Breast epithelium (tissue), 4 donors: Measurements from ENCODE around the gene ADPRM. TPM values are rescaled to one million over a fixed set of nuclear protein-coding genes. Genes with fewer than 3 reads are reported as not detected.

Experiments used
- DNase-seq, 2 donors: peaks; one replicate each; pipeline ENCODE4 v3.0.0-alpha.2; 2019; ENCODE audit warnings: low spot score in 2 of 2
- H3K27ac ChIP-seq, 2 donors: fragments of 200-600 bp; sonication (generic) in 1 of 2; one replicate each; pipeline ENCODE4 v1.5.1; 2016 to 2019; ENCODE audit warnings: mild to moderate bottlenecking in 1 of 2
- H3K27me3 ChIP-seq, 2 donors: fragments of 200-600 bp; sonication (generic) in 1 of 2; one replicate each; pipeline versions ENCODE4 v1.5.1 to v1.6.0; 2017 to 2019; ENCODE audit warnings: control low read depth in 1 of 2, mild to moderate bottlenecking in 1 of 2
- H3K36me3 ChIP-seq: fragments of 200-600 bp; one replicate; pipeline ENCODE4 v1.5.1; 2019
- H3K4me1 ChIP-seq, 2 donors: fragments of 200-600 bp; sonication (generic); one replicate each; pipeline ENCODE4 v1.5.1; 2016 to 2019; ENCODE audit warnings: control low read depth in 1 of 2
- H3K4me3 ChIP-seq, 3 donors: fragments of 200-600 bp; sonication (generic); 1 replicate in 2 of 3; 2 replicates in 1 of 3; pipeline ENCODE4 v1.5.1; 2016 to 2019; ENCODE audit warnings: mild to moderate bottlenecking in 3 of 3, moderate library complexity in 2 of 3
- H3K9me3 ChIP-seq, 2 donors: fragments of 200-600 bp; sonication (generic) in 1 of 2; one replicate each; pipeline ENCODE4 v1.5.1; 2016 to 2019; ENCODE audit warnings: control low read depth in 1 of 2
- POLR2A ChIP-seq: fragments of 450-650 bp; IDR thresholded peaks from one replicate; pipeline ENCODE4 v1.6.1; 2016; ENCODE audit warnings: antibody characterized with exemption, mild to moderate bottlenecking, moderate library complexity
- POLR2AphosphoS5 ChIP-seq, 3 donors: sonication (generic); formaldehyde crosslinking; IDR thresholded peaks; one replicate each; pipeline ENCODE4 v1.6.1; 2017; ENCODE audit warnings: antibody characterized with exemption in 3 of 3
- intact Hi-C: fragments of 100-400 bp; cut with DNase I; formaldehyde crosslinking; loops from one replicate; pipeline ENCODE4 v1.15.1; 2023; ENCODE audit warnings: low total_unique reads
- total RNA-seq, 3 donors: library from RNA; depleted of rRNA; stranded (reverse); fragments of >200 nt; gene quantifications; one replicate each; pipeline ENCODE4 v1.1.0, GENCODE V29; 2016
- TF ChIP-seq, protein P1 (sequence below), 3 donors: fragments of 450-650 bp; IDR thresholded peaks; one replicate each; pipeline ENCODE4 v1.5.1; 2016 to 2017; ENCODE audit warnings: antibody characterized with exemption in 3 of 3, mild to moderate bottlenecking in 3 of 3, moderate library complexity in 3 of 3

Gene ADPRM
- total RNA-seq = 10 to 100 TPM; 15.2 to 31.0 (median 24.6) TPM

- intact Hi-C loops = no loop called here
- no peaks in the 10 kb centered on the region for H3K27me3 ChIP-seq
Measured at GRCh38 chr17:10697092-10698081, at the start of gene ADPRM, which contains the start of gene SCO1. Gene ADPRM (plus strand): TSS chr17:10697594. CDS start chr17:10704927, 7,333 bp downstream. Gene SCO1 (minus strand): TSS chr17:10697533. CDS start chr17:10697507, 26 bp downstream.

GRCh38 chr17:10648381-10648780 is 49.0 kb upstream of the ADPRM start:
- Histone ChIP-seq H3K36me3 (no peaks in the 10 kb centered on the region), H3K4me1 (no peaks in the 10 kb centered on the region), H3K4me3 (no peak overlapping the region), H3K27ac (no peak overlapping the region), H3K9me3 (no peaks in the 10 kb centered on the region), H3K27me3 (no peaks in the 10 kb centered on the region)
- intact Hi-C loops = no loop called here
- TF ChIP-seq POLR2AphosphoS5 (IDR thresholded peaks at IDR 0.05) = no peak
- no peak for TF ChIP-seq POLR2A
- TF ChIP-seq, protein P1, sequence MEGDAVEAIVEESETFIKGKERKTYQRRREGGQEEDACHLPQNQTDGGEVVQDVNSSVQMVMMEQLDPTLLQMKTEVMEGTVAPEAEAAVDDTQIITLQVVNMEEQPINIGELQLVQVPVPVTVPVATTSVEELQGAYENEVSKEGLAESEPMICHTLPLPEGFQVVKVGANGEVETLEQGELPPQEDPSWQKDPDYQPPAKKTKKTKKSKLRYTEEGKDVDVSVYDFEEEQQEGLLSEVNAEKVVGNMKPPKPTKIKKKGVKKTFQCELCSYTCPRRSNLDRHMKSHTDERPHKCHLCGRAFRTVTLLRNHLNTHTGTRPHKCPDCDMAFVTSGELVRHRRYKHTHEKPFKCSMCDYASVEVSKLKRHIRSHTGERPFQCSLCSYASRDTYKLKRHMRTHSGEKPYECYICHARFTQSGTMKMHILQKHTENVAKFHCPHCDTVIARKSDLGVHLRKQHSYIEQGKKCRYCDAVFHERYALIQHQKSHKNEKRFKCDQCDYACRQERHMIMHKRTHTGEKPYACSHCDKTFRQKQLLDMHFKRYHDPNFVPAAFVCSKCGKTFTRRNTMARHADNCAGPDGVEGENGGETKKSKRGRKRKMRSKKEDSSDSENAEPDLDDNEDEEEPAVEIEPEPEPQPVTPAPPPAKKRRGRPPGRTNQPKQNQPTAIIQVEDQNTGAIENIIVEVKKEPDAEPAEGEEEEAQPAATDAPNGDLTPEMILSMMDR (IDR thresholded peaks at IDR 0.05) = no peak
- no peak for DNase-seq

More at GRCh38 chr17:10697092-10698081, at the start of gene ADPRM, which contains the start of gene SCO1:
- Histone ChIP-seq H3K4me1 (no peaks in the 10 kb centered on the region), H3K9me3 (no peaks in the 10 kb centered on the region), H3K36me3 (no peaks in the 10 kb centered on the region), H3K27ac (peak within 1 kb of the TSS; percentile 95 to 96), H3K4me3 (peak within 1 kb of the TSS; percentile 87 to 99 (median 96))
- DNase-seq = peak; percentile 87 to 88
- TF ChIP-seq, protein P1 (IDR thresholded peaks at IDR 0.05) = peak in 1 of 3 donors; percentile 28
- peak; percentile 89 to 97 (median 93) for TF ChIP-seq POLR2AphosphoS5 (IDR thresholded peaks at IDR 0.05)
- peak; percentile 84 for TF ChIP-seq POLR2A

GRCh38 chr17:10648956-10649355 is 48.4 kb upstream of the ADPRM start:
- H3K4me1 ChIP-seq = no peaks in the 10 kb centered on the region
- DNase-seq = no peak
- no peaks in the 10 kb centered on the region for H3K36me3 ChIP-seq
- intact Hi-C loops = no loop called here
- H3K27ac ChIP-seq = no peak overlapping the region
- no peaks in the 10 kb centered on the region for H3K9me3 ChIP-seq
- no peaks in the 10 kb centered on the region for H3K27me3 ChIP-seq
- TF ChIP-seq POLR2A = no peak
- H3K4me3 ChIP-seq = no peak overlapping the region

GRCh38 chr17:10649602-10650001 is 47.8 kb upstream of the ADPRM start:
- intact Hi-C loops = no loop called here
- Histone ChIP-seq H3K36me3 (no peaks in the 10 kb centered on the region), H3K27ac (no peak overlapping the region), H3K9me3 (no peaks in the 10 kb centered on the region), H3K4me3 (no peak overlapping the region), H3K27me3 (no peaks in the 10 kb centered on the region), H3K4me1 (no peaks in the 10 kb centered on the region)
- DNase-seq = no peak
- TF ChIP-seq, protein P1 (IDR thresholded peaks at IDR 0.05) = no peak
- TF ChIP-seq POLR2AphosphoS5 (IDR thresholded peaks at IDR 0.05) (no peak), POLR2A (no peak)

DNA sequence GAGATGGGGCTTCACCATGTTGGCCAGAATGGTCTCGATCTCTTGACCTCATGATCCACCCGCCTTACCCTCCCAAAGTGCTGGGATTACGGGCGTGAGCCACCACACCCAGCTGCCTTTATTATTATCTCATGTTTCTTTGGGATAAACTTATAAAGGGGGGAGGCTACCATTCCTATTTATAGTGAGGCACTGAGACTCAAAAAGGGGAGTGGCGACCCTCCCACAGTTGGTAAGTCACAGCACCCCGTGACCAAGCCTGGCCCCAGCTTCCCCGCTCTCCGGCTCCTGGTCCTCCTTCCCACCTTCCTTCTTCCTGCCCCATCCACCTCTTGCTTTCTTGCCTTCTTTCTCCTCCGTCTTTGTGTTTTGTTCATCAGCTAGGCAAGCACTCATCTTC is 45.5 kb upstream of the ADPRM start:
- H3K27me3 ChIP-seq = no peaks in the 10 kb centered on the region
- H3K4me3 ChIP-seq = no peak overlapping the region
- intact Hi-C loops = no loop called here

More for the DNA sequence above, 45.5 kb upstream of the ADPRM start:
- H3K4me1 ChIP-seq = no peaks in the 10 kb centered on the region
- H3K27ac ChIP-seq = no peak overlapping the region
- H3K36me3 ChIP-seq = no peaks in the 10 kb centered on the region
- no peak for DNase-seq
- no peaks in the 10 kb centered on the region for H3K9me3 ChIP-seq
- TF ChIP-seq, protein P1 (IDR thresholded peaks at IDR 0.05) = no peak
- TF ChIP-seq POLR2AphosphoS5 (IDR thresholded peaks at IDR 0.05) (no peak), POLR2A (no peak)
